ENCODE data around the gene PLA2G4B.

Gene PLA2G4B

DNA sequence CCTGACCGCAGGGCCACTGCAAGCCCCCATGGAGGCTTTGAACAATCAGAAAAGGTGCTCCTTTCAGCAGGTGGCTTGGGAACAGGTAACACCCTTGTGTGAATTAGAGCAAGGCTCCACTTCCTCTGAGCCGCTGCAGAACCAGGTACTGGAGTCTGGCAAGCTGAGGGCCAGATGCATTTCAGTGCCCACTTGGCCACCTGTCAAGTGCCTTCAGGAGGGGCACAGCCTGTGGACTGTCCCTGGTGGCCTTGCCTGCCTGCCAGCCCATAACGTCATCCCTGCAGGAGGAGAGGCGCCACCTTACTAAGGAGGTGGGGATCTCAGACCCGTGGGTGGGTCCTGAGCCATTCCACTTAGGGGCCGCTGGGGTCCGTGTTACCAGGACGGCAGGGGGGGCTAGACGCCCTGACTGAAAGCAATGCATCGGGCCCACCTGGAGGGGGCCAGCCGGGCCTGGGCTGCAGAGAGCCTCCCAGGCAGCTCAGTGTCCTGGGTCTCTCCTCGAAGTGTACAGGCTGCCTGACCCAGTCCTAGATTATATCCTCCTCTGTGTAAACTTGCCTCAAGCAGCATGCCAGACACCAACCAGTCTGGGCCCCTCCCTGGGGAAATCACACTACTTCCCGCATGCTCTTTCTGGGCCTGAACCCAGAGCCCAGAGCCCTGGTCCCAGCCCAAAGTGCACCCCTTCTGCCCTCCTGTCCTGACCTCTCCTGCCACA lies 39.1 kb downstream of the PLA2G4B start:
- no peaks in the 10 kb centered on the region for H3K9me3 ChIP-seq (ENCODE audit: severe bottlenecking)
- DNase-seq = no peak
- TF ChIP-seq, protein P1, sequence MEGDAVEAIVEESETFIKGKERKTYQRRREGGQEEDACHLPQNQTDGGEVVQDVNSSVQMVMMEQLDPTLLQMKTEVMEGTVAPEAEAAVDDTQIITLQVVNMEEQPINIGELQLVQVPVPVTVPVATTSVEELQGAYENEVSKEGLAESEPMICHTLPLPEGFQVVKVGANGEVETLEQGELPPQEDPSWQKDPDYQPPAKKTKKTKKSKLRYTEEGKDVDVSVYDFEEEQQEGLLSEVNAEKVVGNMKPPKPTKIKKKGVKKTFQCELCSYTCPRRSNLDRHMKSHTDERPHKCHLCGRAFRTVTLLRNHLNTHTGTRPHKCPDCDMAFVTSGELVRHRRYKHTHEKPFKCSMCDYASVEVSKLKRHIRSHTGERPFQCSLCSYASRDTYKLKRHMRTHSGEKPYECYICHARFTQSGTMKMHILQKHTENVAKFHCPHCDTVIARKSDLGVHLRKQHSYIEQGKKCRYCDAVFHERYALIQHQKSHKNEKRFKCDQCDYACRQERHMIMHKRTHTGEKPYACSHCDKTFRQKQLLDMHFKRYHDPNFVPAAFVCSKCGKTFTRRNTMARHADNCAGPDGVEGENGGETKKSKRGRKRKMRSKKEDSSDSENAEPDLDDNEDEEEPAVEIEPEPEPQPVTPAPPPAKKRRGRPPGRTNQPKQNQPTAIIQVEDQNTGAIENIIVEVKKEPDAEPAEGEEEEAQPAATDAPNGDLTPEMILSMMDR (IDR thresholded peaks at IDR 0.05; ENCODE audit: low read depth, low read length) = no peak
- H3K27me3 ChIP-seq (ENCODE audit: insufficient read depth, low read depth, severe bottlenecking) = no peaks in the 10 kb centered on the region
- no peak overlapping the region for H3K27ac ChIP-seq
- no peak overlapping the region for H3K4me3 ChIP-seq (ENCODE audit: low read depth, low read length)
- no peaks in the 10 kb centered on the region for H3K36me3 ChIP-seq

GRCh38 chr15:41878355-41878699 lies 39.7 kb downstream of the PLA2G4B start:
- no peak for DNase-seq
- H3K36me3 ChIP-seq = no peaks in the 10 kb centered on the region

DNA sequence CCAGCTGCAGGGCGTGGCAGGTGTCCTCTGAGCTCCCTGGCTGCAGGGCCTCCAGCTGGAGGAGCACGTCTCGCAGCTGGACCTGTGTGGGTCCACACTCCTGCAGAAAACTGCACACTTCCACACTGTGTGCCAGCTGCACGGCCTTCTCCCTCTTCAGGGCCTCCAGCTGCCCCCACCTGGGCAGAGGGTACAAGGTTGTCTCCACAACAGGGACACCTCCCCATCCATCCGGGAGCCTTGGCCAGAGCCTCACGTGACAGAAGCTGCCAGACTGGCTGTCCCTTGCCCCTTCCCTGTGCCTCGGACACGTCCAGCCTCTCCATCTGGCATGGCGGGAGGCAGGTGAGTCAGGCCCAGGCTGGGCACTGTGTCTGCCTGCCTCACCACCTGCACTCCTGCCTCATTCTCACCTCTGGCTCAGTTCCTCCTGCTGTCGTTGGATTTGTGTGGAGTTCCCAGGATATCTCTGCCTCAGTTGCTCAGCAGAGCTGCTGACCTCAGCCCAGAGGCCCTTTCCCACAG lies 40.7 kb downstream of the PLA2G4B start:
- Histone ChIP-seq H3K4me3 (ENCODE audit: low read depth, low read length) (no peak overlapping the region), H3K27me3 (ENCODE audit: insufficient read depth, low read depth, severe bottlenecking) (no peaks in the 10 kb centered on the region), H3K9me3 (ENCODE audit: severe bottlenecking) (no peaks in the 10 kb centered on the region), H3K36me3 (no peaks in the 10 kb centered on the region), H3K27ac (no peak overlapping the region)
- TF ChIP-seq, protein P1 (IDR thresholded peaks at IDR 0.05; ENCODE audit: low read depth, low read length) = no peak
- DNase-seq = no peak

More at GRCh38 chr15:41878355-41878699, 39.7 kb downstream of the PLA2G4B start:
- Histone ChIP-seq H3K27me3 (ENCODE audit: insufficient read depth, low read depth, severe bottlenecking) (no peaks in the 10 kb centered on the region), H3K9me3 (ENCODE audit: severe bottlenecking) (no peaks in the 10 kb centered on the region), H3K4me3 (ENCODE audit: low read depth, low read length) (no peak overlapping the region), H3K27ac (no peak overlapping the region)
- TF ChIP-seq, protein P1 (IDR thresholded peaks at IDR 0.05; ENCODE audit: low read depth, low read length) = no peak

DNA sequence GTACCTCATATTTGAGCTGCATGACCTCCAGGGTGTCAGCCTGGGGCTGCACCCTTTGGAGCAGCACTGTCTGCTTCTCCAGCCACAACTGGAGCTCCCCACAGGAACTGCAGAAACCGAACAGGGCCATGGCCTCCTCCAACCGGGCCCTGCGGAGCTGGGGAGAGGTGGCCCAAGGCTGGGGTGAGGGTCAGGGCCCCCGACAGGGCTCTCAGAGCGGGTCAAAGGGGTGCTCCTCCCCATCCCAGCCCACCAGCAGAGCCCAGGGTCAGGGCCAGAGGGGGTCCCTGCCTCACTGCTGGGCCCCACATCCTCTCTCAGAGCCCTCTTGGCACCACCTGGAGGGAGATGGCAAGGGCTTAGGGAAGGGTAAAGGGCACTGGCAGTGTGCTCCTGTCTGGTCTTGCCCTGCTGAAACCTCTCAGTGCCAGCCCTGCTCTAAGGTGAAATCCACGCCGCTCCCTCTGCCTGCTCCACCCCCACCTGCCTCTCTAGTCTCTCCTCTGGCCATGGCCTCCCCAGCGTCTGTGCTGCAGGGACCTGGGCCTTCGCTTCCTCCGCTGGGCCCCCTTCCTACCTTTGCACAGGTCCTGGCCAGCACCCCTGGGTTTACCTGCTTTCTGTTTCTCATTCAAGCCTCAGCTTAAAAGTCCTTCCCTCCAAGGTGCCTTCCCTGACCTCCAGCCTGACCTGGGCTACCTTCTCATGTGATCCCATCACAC lies 41.7 kb downstream of the PLA2G4B start:
- H3K4me3 ChIP-seq (ENCODE audit: low read depth, low read length) = no peak overlapping the region
- TF ChIP-seq, protein P1 (IDR thresholded peaks at IDR 0.05; ENCODE audit: low read depth, low read length) = no peak

DNA sequence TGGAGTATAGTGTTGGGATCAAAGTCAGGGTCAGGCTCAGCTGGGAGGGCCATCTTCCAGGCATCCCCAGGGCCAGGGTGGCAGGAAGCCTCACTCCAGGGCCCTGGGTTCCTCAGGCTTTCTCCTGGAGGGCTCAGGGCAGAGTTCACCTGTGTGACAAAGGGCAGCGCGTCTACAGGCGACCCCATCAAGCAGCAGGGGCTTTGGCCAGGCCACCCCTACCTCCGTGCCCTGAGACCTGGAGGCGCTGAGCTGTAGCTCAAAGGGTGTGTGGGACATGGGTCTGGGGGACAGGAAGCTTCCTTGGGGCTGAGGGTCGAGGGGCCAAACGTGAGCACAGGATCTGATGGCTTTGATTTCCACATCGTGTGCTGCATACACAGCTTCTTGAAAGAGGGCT lies 42.4 kb downstream of the PLA2G4B start:
- no peak for DNase-seq
- no peaks in the 10 kb centered on the region for H3K9me3 ChIP-seq (ENCODE audit: severe bottlenecking)
- TF ChIP-seq, protein P1 (IDR thresholded peaks at IDR 0.05; ENCODE audit: low read depth, low read length) = no peak
- no peak overlapping the region for H3K4me3 ChIP-seq (ENCODE audit: low read depth, low read length)
- no peak overlapping the region for H3K27ac ChIP-seq
- no peaks in the 10 kb centered on the region for H3K27me3 ChIP-seq (ENCODE audit: insufficient read depth, low read depth, severe bottlenecking)
- H3K36me3 ChIP-seq = no peaks in the 10 kb centered on the region

More for the DNA sequence above, 41.7 kb downstream of the PLA2G4B start:
- no peaks in the 10 kb centered on the region for H3K27me3 ChIP-seq (ENCODE audit: insufficient read depth, low read depth, severe bottlenecking)
- H3K27ac ChIP-seq = no peak overlapping the region
- no peaks in the 10 kb centered on the region for H3K9me3 ChIP-seq (ENCODE audit: severe bottlenecking)
- no peak for DNase-seq
- H3K36me3 ChIP-seq = no peaks in the 10 kb centered on the region
